Coronary artery (tissue), 2 donors: Measurements from ENCODE around the gene FHIT.

Experiments used
- DNase-seq: peaks from one replicate; pipeline ENCODE4 v3.0.0-alpha.2; 2017; ENCODE audit warnings: low spot score
- H3K27ac ChIP-seq, 2 donors: fragments of 200-600 bp; sonication (generic); one replicate each; pipeline ENCODE4 v1.5.1; 2016 to 2019
- H3K4me3 ChIP-seq: fragments of 200-600 bp; sonication (generic); 2 replicates; pipeline ENCODE4 v1.5.1; 2016; ENCODE audit warnings: mild to moderate bottlenecking, moderate library complexity
- TF ChIP-seq, protein P1 (sequence below): fragments of 200-600 bp; sonication (generic); IDR thresholded peaks from one replicate; pipeline ENCODE4 v1.5.1; 2019; ENCODE audit warnings: antibody characterized with exemption

The FHIT gene

DNA sequence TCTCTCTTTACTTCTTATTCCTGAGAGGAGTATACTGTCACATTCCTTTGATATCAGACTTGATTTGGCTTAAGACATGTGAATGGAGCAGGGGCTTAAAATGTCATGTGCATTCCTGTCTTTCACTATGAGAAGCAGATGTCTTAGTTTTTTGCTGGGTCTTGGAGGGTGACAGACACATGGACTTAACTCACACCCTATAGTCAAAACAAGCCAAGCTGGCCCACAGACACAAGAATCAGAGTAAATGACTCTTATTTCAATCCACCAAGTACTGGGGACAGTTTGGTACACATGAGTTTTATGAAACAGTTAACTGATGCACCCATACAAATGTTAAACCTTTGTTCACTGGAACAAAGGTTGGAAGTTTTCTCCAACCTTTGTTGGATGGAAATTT is 1177.3 kb downstream of the FHIT start:
- TF ChIP-seq, protein P1, sequence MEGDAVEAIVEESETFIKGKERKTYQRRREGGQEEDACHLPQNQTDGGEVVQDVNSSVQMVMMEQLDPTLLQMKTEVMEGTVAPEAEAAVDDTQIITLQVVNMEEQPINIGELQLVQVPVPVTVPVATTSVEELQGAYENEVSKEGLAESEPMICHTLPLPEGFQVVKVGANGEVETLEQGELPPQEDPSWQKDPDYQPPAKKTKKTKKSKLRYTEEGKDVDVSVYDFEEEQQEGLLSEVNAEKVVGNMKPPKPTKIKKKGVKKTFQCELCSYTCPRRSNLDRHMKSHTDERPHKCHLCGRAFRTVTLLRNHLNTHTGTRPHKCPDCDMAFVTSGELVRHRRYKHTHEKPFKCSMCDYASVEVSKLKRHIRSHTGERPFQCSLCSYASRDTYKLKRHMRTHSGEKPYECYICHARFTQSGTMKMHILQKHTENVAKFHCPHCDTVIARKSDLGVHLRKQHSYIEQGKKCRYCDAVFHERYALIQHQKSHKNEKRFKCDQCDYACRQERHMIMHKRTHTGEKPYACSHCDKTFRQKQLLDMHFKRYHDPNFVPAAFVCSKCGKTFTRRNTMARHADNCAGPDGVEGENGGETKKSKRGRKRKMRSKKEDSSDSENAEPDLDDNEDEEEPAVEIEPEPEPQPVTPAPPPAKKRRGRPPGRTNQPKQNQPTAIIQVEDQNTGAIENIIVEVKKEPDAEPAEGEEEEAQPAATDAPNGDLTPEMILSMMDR, result no peak
- Histone ChIP-seq H3K27ac (no peak overlapping the region), H3K4me3 (no peak overlapping the region)
- DNase-seq, result no peak

DNA sequence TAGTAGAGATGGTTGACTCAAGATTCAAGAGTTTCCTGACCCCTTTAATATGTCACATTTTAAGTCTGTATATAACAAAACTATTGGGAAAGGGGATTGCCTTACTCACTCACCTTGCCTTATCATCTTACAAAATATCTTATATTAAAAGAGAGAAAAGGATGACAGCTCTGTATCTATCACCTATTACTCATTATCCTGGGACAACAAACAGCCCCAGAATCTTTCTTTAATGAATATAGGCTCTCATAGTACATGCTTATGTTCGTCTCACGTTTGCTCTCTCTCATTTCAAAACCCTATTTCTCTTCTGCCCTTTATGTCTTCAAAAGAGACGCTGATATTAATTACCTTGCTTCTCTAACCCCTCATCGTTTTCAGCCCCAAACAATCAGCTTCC is 1178.0 kb downstream of the FHIT start:
- TF ChIP-seq, protein P1, result no peak
- DNase-seq, result no peak
- Histone ChIP-seq H3K27ac (no peak overlapping the region), H3K4me3 (no peak overlapping the region)

DNA sequence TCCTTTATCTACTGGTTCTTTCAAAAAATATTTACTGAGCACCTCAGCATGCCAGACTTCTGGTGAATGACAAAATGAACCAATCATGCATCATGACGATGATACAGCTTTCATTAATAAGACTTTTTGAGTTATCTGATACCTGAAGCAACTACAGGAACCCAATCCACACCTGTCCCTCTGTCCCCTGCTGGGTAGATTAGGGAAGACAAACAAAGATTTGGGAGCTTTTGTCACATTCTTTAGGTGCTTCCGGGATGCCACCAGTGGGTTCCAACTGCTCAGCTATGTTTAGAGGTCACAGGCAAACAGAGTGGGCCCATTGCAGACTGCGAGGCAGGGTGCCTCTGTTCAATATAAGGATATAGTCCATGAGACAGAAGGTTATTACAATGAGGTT is 1180.9 kb downstream of the FHIT start:
- TF ChIP-seq, protein P1, result no peak
- Histone ChIP-seq H3K4me3 (no peak overlapping the region), H3K27ac (no peak overlapping the region)
- no peak for DNase-seq

DNA sequence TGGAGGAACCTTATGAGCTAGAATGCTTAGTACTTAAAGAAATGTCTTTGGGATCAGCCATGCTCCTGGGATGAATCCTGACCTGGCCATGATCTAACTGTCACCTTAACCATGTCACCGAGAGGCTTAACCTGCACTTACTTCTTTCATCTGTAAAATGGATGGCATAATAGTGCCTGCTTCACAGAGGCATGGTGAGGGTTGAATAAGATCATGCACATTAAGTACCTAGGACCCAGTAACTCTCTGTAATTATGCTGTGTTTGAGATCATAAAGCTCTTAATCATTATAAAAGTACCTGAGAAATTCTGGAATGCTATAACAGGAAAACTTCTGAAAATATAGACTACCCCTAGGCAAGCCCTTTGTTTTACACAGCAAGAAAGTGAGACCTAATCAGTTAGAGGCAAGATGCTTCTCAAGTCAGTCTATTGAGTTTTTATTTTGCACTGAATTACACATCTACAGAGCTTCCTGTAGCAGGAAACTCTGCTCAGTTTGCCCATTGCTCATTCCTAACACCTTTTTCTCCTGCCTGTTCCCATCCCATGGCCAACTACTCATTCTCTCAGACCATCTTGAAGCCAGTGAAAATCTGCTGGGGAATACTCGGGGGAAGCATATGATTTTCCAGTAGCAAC is 1185.9 kb downstream of the FHIT start:
- TF ChIP-seq, protein P1, result no peak
- no peak for DNase-seq
- no peak overlapping the region for H3K4me3 ChIP-seq
- no peak overlapping the region for H3K27ac ChIP-seq

DNA sequence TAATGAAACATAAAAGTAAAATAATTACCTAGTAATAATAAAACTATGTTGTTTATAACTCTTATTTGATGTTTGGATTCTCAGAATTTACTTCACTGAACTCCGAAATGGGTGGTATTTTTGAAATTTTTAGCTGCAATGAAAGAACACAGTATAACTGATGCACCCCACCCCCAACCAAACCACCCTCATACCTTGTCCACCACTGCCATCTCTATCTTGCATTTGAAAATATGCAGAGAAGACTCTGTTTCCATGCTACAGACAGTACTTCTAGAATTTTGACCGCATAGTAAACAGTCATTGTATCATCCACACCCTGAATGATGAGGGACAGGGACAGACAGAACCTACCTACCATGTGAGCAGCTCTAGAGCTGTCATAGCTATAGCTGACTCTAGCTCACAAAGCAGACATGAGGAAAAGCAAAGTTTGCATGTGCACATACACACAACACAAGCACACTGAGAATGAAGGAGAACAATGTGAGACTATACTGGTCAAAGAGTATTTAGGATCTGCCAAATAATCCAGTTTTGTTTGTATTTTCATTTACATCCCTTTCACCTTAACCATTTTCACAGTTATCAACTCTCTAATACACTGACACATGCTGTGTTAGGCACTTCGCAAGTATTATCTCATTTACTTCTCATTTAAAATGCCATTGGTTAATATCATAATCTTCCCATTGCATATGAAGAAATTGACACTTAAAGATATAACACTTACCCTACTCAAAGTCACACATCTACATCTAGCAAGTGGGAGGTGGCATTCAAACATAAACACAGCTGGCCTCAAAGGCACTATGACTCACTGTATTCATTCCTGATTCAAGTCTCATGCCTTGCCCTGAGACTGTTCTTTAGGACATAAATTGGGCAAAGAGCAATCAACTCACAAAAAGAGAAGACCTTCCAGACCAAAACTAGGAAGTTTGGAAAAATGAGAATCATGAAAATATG is 1186.8 kb downstream of the FHIT start:
- no peak for DNase-seq
- no peak overlapping the region for H3K4me3 ChIP-seq
- H3K27ac ChIP-seq, result no peak overlapping the region
- TF ChIP-seq, protein P1, result no peak

DNA sequence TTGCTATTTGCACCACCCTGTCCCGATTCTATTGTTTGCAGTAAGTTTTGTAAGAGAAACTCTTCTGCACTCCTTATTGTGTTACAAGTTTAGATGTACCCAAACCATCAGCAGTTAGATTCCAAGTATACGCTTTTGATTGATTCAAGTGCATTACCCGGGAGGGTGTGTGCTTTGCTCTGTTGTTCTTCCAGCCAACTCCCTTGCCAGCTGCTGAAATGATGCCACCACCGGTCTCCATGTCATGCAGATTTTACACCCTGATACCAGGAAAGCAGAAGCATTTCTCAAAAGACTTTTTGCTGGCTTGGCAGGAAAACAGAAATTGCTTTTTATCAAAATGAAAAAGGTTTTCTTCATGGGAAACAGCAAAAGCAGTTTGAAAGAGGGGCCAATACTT is 1194.8 kb downstream of the FHIT start:
- H3K27ac ChIP-seq, result no peak overlapping the region
- no peak for DNase-seq
- TF ChIP-seq, protein P1, result no peak
- no peak overlapping the region for H3K4me3 ChIP-seq
